Loucy (cell line): ENCODE data around the gene TNIP2.

ENCODE experiments used
- EZH2phosphoT487 ChIP-seq: fragments of 200-600 bp; IDR thresholded peaks from 2 replicates; pipeline ENCODE4 v1.6.1; 2018; ENCODE audit warnings: antibody characterized with exemption, mild to moderate bottlenecking, moderate library complexity, borderline replicate concordance
- TF ChIP-seq, protein P1 (sequence below): fragments of 200-600 bp; sonication (generic); conservative IDR thresholded peaks from 2 replicates; pipeline ENCODE4 v1.5.1; 2014; ENCODE audit warnings: mild to moderate bottlenecking, antibody characterized with exemption, low read length

DNA sequence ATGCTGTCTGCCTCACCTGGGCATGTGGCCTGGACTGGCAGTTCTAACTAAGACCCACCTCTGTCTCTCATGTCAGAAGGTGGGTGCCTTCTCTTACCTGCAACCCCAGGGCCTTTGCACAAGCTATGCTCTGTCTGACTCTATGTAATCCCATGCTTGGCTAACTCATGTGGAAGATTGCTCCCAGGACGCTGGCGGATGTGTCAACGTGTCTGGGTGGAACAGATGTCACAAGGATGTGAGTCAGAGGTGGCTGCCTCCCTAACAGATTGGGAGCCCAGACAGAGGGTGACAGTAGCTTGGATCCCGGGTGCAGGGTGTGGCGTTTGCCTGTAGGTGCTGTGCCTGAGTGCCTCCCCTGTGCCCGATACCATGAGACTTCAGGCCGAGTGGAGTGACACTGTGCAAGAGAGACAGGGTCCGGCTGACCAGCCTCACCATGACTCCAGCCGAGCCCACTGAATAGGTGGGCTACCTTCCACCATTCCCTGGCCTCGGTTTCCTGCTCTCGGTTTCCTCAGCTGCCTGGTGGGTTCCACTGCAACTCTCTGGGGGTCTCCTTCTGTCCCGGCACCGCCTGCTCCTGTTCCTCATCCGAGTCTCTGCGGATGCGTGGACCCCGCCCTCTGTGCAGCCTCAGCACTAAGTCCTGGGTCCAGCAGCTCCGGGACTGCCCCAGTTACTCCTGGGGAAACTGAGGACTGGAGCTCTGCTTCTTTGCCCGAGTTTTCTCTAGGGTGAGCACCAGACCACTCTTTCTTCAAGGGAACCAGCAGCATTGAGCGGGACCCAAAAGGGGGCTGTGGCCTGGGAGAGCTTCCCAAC, 47.7 kb upstream of the TNIP2 start:
- TF ChIP-seq, protein P1, sequence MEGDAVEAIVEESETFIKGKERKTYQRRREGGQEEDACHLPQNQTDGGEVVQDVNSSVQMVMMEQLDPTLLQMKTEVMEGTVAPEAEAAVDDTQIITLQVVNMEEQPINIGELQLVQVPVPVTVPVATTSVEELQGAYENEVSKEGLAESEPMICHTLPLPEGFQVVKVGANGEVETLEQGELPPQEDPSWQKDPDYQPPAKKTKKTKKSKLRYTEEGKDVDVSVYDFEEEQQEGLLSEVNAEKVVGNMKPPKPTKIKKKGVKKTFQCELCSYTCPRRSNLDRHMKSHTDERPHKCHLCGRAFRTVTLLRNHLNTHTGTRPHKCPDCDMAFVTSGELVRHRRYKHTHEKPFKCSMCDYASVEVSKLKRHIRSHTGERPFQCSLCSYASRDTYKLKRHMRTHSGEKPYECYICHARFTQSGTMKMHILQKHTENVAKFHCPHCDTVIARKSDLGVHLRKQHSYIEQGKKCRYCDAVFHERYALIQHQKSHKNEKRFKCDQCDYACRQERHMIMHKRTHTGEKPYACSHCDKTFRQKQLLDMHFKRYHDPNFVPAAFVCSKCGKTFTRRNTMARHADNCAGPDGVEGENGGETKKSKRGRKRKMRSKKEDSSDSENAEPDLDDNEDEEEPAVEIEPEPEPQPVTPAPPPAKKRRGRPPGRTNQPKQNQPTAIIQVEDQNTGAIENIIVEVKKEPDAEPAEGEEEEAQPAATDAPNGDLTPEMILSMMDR: no peak
- no peak for TF ChIP-seq EZH2phosphoT487
